CD4-positive, alpha-beta T cell (primary cell): ENCODE data around the gene CCL2. TPM values are rescaled to one million over a fixed set of nuclear protein-coding genes. Genes with fewer than 3 reads are reported as not detected.

Experiments used
- ATAC-seq: fragments of 200-7000 bp; cut with Tn5 transposase; one replicate; pipeline ENCODE4 v1.10.0; 2022; ENCODE audit warnings: mild to moderate bottlenecking; ENCODE audit not compliant: poor library complexity
- CTCF ChIA-PET: fragments of 350-600 bp; sonication (Branson Sonifier 250); formaldehyde crosslinking; loops from one replicate; lab custom pipeline; 2021; ENCODE audit warnings: antibody characterized with exemption, inconsistent platforms; lab: Charles Lee
- POLR2A ChIA-PET: fragments of 350-600 bp; sonication (Branson Sonifier 250); formaldehyde crosslinking; loops from one replicate; lab custom pipeline; 2021; ENCODE audit warnings: antibody characterized with exemption, inconsistent platforms; lab: Charles Lee
- DNase-seq, 14 experiments: peaks; one replicate each; pipeline ENCODE4 v3.0.0-alpha.2; 2013 to 2020; ENCODE audit warnings: mixed read lengths in 2 of 14
- H3K27ac ChIP-seq, 2 donors: one replicate each; pipeline versions ENCODE4 v1.5.1 to v1.7.0; 2013; ENCODE audit warnings: low read length in 2 of 2, low read depth in 1 of 2, mild to moderate bottlenecking in 1 of 2
- H3K27me3 ChIP-seq, 2 experiments: 1 replicate in 1 of 2; 2 replicates in 1 of 2; pipeline versions ENCODE4 v1.6.1 to v1.7.0; 2013; ENCODE audit warnings: low read length in 2 of 2, control low read depth in 1 of 2, mild to moderate bottlenecking in 1 of 2, moderate library complexity in 1 of 2; ENCODE audit not compliant: insufficient read depth in 2 of 2, control insufficient read depth in 1 of 2
- H3K36me3 ChIP-seq: one replicate; pipeline ENCODE4 v1.6.1; 2013; ENCODE audit warnings: low read length, control low read depth; ENCODE audit not compliant: insufficient read depth
- H3K4me1 ChIP-seq: one replicate; pipeline ENCODE4 v1.6.1; 2013; ENCODE audit warnings: low read length, control low read depth; ENCODE audit not compliant: insufficient read depth
- H3K4me3 ChIP-seq: one replicate; pipeline ENCODE4 v1.5.1; 2013; ENCODE audit warnings: mild to moderate bottlenecking, low read length, moderate library complexity
- H3K9me3 ChIP-seq, 2 experiments: 1 replicate in 1 of 2; 2 replicates in 1 of 2; pipeline versions ENCODE4 v1.6.1 to v1.7.0; 2013; ENCODE audit warnings: low read length in 2 of 2, mild to moderate bottlenecking in 2 of 2, control low read depth in 1 of 2, moderate library complexity in 1 of 2; ENCODE audit not compliant: control insufficient read depth in 1 of 2, insufficient read depth in 1 of 2
- H3K27ac Mint-ChIP-seq: one replicate; pipeline ENCODE4 v1.8.0; 2020; ENCODE audit warnings: mixed read lengths
- H3K27me3 Mint-ChIP-seq: one replicate; pipeline ENCODE4 v1.8.0; 2021; ENCODE audit warnings: mixed read lengths
- H3K36me3 Mint-ChIP-seq: one replicate; pipeline ENCODE4 v1.8.0; 2021; ENCODE audit warnings: low read depth, mixed read lengths
- H3K4me1 Mint-ChIP-seq: one replicate; pipeline ENCODE4 v1.8.0; 2021; ENCODE audit warnings: low read depth, mixed read lengths
- H3K4me3 Mint-ChIP-seq: one replicate; pipeline ENCODE4 v1.8.0; 2020; ENCODE audit warnings: mild to moderate bottlenecking, mixed read lengths
- H3K9me3 Mint-ChIP-seq: one replicate; pipeline ENCODE4 v1.8.0; 2020; ENCODE audit warnings: mixed read lengths
- CTCF ChIP-seq: fragments of 200-600 bp; IDR thresholded peaks from one replicate; pipeline ENCODE4 v1.8.0; 2022; ENCODE audit warnings: antibody characterized with exemption, mild to moderate bottlenecking
- intact Hi-C, 2 experiments: fragments of 100-400 bp; cut with DNase I in 1 of 2; cut with micrococcal nuclease in 1 of 2; formaldehyde crosslinking; loops; one replicate each; pipeline versions ENCODE4 v1.15.1 to v1.9.0; 2023 to 2025; cut with DNase I, micrococcal nuclease
- total RNA-seq, 174 experiments: library from RNA in 2 of 174; stranded (reverse) in 2 of 174; gene quantifications; one replicate each; pipeline ENCODE4 v1.2.3 and lab custom pipeline; 2021 to 2026

Gene CCL2
- total RNA-seq, 2 experiments from 2014 or later = not detected

GRCh38 chr17:34230342-34230741, 24.7 kb upstream of the CCL2 start:
- no peaks in the 10 kb centered on the region for H3K4me1 Mint-ChIP-seq
- CTCF ChIA-PET = no interaction called here
- POLR2A ChIA-PET = no interaction called here
- TF ChIP-seq CTCF = no peak
- H3K4me3 Mint-ChIP-seq = no peak overlapping the region
- Histone ChIP-seq H3K9me3 (peaks cover 5 to 13% of the 10 kb centered on the region in 2 experiments), H3K4me3 (no peak overlapping the region), H3K27ac (no peak overlapping the region), H3K27me3 (peaks cover 0 to 8% of the 10 kb centered on the region in 2 experiments), H3K4me1 (no peaks in the 10 kb centered on the region), H3K36me3 (no peaks in the 10 kb centered on the region)
- intact Hi-C loops = no loop called here
- peaks cover 7% of the 10 kb centered on the region for H3K9me3 Mint-ChIP-seq
- no peak for ATAC-seq
- DNase-seq = no peak
- no peak overlapping the region for H3K27ac Mint-ChIP-seq
- H3K36me3 Mint-ChIP-seq = no peaks in the 10 kb centered on the region
- H3K27me3 Mint-ChIP-seq = peaks cover 44% of the 10 kb centered on the region

GRCh38 chr17:34234616-34235015, 20.5 kb upstream of the CCL2 start:
- H3K4me3 Mint-ChIP-seq = no peak overlapping the region
- no peaks in the 10 kb centered on the region for H3K36me3 Mint-ChIP-seq
- Histone ChIP-seq H3K27me3 (peaks cover 0 to 5% of the 10 kb centered on the region in 2 experiments), H3K4me3 (no peak overlapping the region), H3K36me3 (no peaks in the 10 kb centered on the region), H3K27ac (no peak overlapping the region), H3K9me3 (peaks cover 5 to 6% of the 10 kb centered on the region in 2 experiments), H3K4me1 (no peaks in the 10 kb centered on the region)
- H3K27ac Mint-ChIP-seq = no peak overlapping the region
- no peak for DNase-seq
- no peak for TF ChIP-seq CTCF
- no peak for ATAC-seq
- POLR2A ChIA-PET = no interaction called here
- H3K4me1 Mint-ChIP-seq = no peaks in the 10 kb centered on the region
- intact Hi-C loops = no loop called here
- peaks cover 4% of the 10 kb centered on the region for H3K9me3 Mint-ChIP-seq
- CTCF ChIA-PET = no interaction called here
- peaks cover 32% of the 10 kb centered on the region for H3K27me3 Mint-ChIP-seq

GRCh38 chr17:34235389-34236028, 19.6 kb upstream of the CCL2 start:
- Mint-ChIP-seq H3K27ac (no peak overlapping the region), H3K9me3 (peaks cover 4% of the 10 kb centered on the region), H3K4me3 (no peak overlapping the region), H3K4me1 (no peaks in the 10 kb centered on the region), H3K36me3 (no peaks in the 10 kb centered on the region), H3K27me3 (peaks cover 36% of the 10 kb centered on the region)
- TF ChIP-seq CTCF = no peak
- Histone ChIP-seq H3K27me3 (peaks cover 0 to 2% of the 10 kb centered on the region in 2 experiments), H3K27ac (no peak overlapping the region), H3K36me3 (no peaks in the 10 kb centered on the region), H3K4me3 (no peak overlapping the region), H3K9me3 (no peaks in the 10 kb centered on the region), H3K4me1 (no peaks in the 10 kb centered on the region)
- ChIA-PET CTCF (no interaction called here), POLR2A (no interaction called here)
- DNase-seq (no peak), ATAC-seq (no peak)
- intact Hi-C loops = no loop called here
